ENCODE data around the gene ZNF521.

ZNF521 gene

DNA sequence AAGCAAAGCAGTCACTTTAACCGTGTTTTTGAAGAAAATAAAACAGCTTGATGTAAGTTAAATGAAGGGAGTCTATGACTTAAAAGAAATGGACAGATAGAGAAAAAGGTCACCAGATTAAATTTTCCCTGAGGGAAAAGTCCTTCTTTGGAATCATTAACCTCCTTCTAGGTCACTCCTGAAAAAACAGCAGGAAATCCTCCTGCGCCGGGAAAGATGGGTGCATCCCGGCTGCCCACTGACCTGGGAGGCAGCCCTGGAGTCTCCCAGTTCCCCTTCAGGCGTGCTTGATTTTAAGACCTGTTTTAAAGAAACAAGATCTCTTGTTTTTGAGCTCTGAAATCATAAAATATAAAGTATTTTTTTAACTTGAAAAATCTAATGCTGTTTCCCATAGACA is 18.4 kb upstream of the ZNF521 start:
- Histone ChIP-seq H3K27ac (ENCODE audit: low read depth, low read length) (no peak overlapping the region), H3K18ac (ENCODE audit: low read length) (no peak overlapping the region), H3K79me1 (ENCODE audit: low read length) (peaks cover 7% of the 10 kb centered on the region), H2BK12ac (ENCODE audit: low read length) (no peak overlapping the region), H3K4me2 (ENCODE audit: low read length) (no peak overlapping the region), H3K27me3 (ENCODE audit: insufficient read depth, low read length) (no peaks in the 10 kb centered on the region), H4K8ac (ENCODE audit: low read depth, low read length) (no peak overlapping the region), H3K4ac (ENCODE audit: low read depth, low read length) (no peak overlapping the region), H2BK120ac (ENCODE audit: insufficient read depth, low read length, poor library complexity) (no peak overlapping the region), H3K79me2 (ENCODE audit: control insufficient read depth, insufficient read depth, low read length, poor library complexity) (no peaks in the 10 kb centered on the region), H2AFZ (ENCODE audit: insufficient read depth, low read length, poor library complexity) (no peak overlapping the region), H3K36me3 (ENCODE audit: control insufficient read depth in 1 of 2, insufficient read depth in 2 of 2, low read length in 2 of 2) (no peaks in the 10 kb centered on the region), H3K9me3 (ENCODE audit: insufficient read depth, low read depth, low read length) (no peaks in the 10 kb centered on the region), H4K12ac (ENCODE audit: low read depth, low read length) (no peak overlapping the region), H2AK5ac (ENCODE audit: low read length) (no peak overlapping the region), H3K9ac (ENCODE audit: low read length) (no peak overlapping the region), H4K91ac (ENCODE audit: low read depth, low read length) (no peak overlapping the region), H3K4me3 (ENCODE audit: low read depth, low read length) (no peak overlapping the region), H3K23ac (ENCODE audit: low read length) (no peak overlapping the region), H3K14ac (ENCODE audit: low read length) (no peak overlapping the region), H3K4me1 (ENCODE audit: control insufficient read depth in 1 of 2, insufficient read depth in 2 of 2, low read length in 2 of 2) (peaks cover 0 to 4% of the 10 kb centered on the region in 2 experiments), H2BK5ac (ENCODE audit: low read depth, low read length, poor library complexity) (no peak overlapping the region)
- no CpG with 5 or more reads among the region's 5 CpGs for WGBS (ENCODE audit: extremely low coverage, insufficient coverage, insufficient read length)
- DNase-seq: no peak

DNA sequence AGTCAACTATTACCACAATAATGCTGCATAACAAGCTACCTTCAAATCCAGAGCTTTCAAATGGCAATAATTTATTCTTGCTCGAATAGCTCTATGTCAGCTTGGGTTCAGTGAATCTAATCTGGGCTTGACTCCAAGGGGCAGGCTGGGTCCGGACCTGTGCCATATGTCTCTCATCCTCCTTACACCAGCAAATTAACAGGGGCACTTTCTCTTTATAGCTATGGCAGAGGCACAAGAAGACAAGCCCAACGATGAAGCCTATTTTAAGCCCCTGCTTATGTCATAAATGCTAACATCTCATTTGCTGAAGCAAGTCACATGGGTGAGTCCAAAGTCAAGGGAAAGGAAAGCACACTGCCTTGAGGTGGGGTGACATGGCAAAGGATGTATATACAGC is 13.3 kb upstream of the ZNF521 start:
- DNase-seq: no peak

DNA sequence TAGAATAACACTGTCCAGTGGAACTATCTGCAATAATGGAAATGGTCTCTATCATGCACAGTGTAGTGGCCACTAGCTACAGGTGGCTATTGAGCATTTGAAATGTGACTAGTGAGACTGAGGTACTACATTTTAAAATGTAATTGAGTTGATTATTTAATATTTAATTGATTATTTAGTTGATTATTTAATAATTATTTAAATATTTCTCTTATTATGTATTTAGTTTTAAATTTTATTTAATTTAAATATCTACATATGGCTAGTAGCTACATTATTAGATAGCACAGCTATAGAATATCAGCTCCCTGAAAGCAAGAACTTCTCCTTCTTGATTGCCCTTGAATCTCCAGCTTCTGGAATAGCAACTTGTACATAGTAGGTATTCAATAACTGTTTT is 12.8 kb upstream of the ZNF521 start:
- H4K12ac ChIP-seq (ENCODE audit: low read depth, low read length): no peak overlapping the region
- no peak overlapping the region for H3K23ac ChIP-seq (ENCODE audit: low read length)
- no peak overlapping the region for H3K9ac ChIP-seq (ENCODE audit: low read length)
- H3K14ac ChIP-seq (ENCODE audit: low read length): no peak overlapping the region
- no peak overlapping the region for H2BK5ac ChIP-seq (ENCODE audit: low read depth, low read length, poor library complexity)
- H3K9me3 ChIP-seq (ENCODE audit: insufficient read depth, low read depth, low read length): no peaks in the 10 kb centered on the region
- no peak overlapping the region for H2AFZ ChIP-seq (ENCODE audit: insufficient read depth, low read length, poor library complexity)
- no peak overlapping the region for H2BK120ac ChIP-seq (ENCODE audit: insufficient read depth, low read length, poor library complexity)
- H3K79me2 ChIP-seq (ENCODE audit: control insufficient read depth, insufficient read depth, low read length, poor library complexity): no peaks in the 10 kb centered on the region
- no peak overlapping the region for H4K91ac ChIP-seq (ENCODE audit: low read depth, low read length)
- H2BK12ac ChIP-seq (ENCODE audit: low read length): no peak overlapping the region
- no peak overlapping the region for H3K4me3 ChIP-seq (ENCODE audit: low read depth, low read length)
- no peak overlapping the region for H3K27ac ChIP-seq (ENCODE audit: low read depth, low read length)
- no peak overlapping the region for H3K18ac ChIP-seq (ENCODE audit: low read length)
- no peak overlapping the region for H3K4ac ChIP-seq (ENCODE audit: low read depth, low read length)
- H3K36me3 ChIP-seq (ENCODE audit: control insufficient read depth in 1 of 2, insufficient read depth in 2 of 2, low read length in 2 of 2): no peaks in the 10 kb centered on the region
- DNase-seq: no peak
- H3K79me1 ChIP-seq (ENCODE audit: low read length): peaks cover 2% of the 10 kb centered on the region
- H3K4me1 ChIP-seq (ENCODE audit: control insufficient read depth in 1 of 2, insufficient read depth in 2 of 2, low read length in 2 of 2): peaks cover 0 to 2% of the 10 kb centered on the region in 2 experiments
- H4K8ac ChIP-seq (ENCODE audit: low read depth, low read length): no peak overlapping the region
- H3K4me2 ChIP-seq (ENCODE audit: low read length): no peak overlapping the region
- H2AK5ac ChIP-seq (ENCODE audit: low read length): no peak overlapping the region
- no peaks in the 10 kb centered on the region for H3K27me3 ChIP-seq (ENCODE audit: insufficient read depth, low read length)

More for the DNA sequence above, 13.3 kb upstream of the ZNF521 start:
- H2BK5ac ChIP-seq (ENCODE audit: low read depth, low read length, poor library complexity): no peak overlapping the region
- no peak overlapping the region for H3K23ac ChIP-seq (ENCODE audit: low read length)
- H3K79me1 ChIP-seq (ENCODE audit: low read length): peaks cover 2% of the 10 kb centered on the region
- no CpG with 5 or more reads among the region's 3 CpGs for WGBS (ENCODE audit: extremely low coverage, insufficient coverage, insufficient read length)
- peak overlapping the region; percentile 54 for H4K91ac ChIP-seq (ENCODE audit: low read depth, low read length)
- no peak overlapping the region for H3K4me3 ChIP-seq (ENCODE audit: low read depth, low read length)
- peak overlapping the region; percentile 58 for H2BK12ac ChIP-seq (ENCODE audit: low read length)
- no peak overlapping the region for H3K9ac ChIP-seq (ENCODE audit: low read length)
- H3K27me3 ChIP-seq (ENCODE audit: insufficient read depth, low read length): no peaks in the 10 kb centered on the region
- no peaks in the 10 kb centered on the region for H3K9me3 ChIP-seq (ENCODE audit: insufficient read depth, low read depth, low read length)
- H4K8ac ChIP-seq (ENCODE audit: low read depth, low read length): no peak overlapping the region
- peaks cover 0 to 2% of the 10 kb centered on the region in 2 experiments for H3K4me1 ChIP-seq (ENCODE audit: control insufficient read depth in 1 of 2, insufficient read depth in 2 of 2, low read length in 2 of 2)
- H3K4me2 ChIP-seq (ENCODE audit: low read length): no peak overlapping the region
- no peak overlapping the region for H2AFZ ChIP-seq (ENCODE audit: insufficient read depth, low read length, poor library complexity)
- H2AK5ac ChIP-seq (ENCODE audit: low read length): no peak overlapping the region
- H3K27ac ChIP-seq (ENCODE audit: low read depth, low read length): no peak overlapping the region
- no peak overlapping the region for H2BK120ac ChIP-seq (ENCODE audit: insufficient read depth, low read length, poor library complexity)
- H3K18ac ChIP-seq (ENCODE audit: low read length): no peak overlapping the region
- H3K36me3 ChIP-seq (ENCODE audit: control insufficient read depth in 1 of 2, insufficient read depth in 2 of 2, low read length in 2 of 2): no peaks in the 10 kb centered on the region
- no peak overlapping the region for H4K12ac ChIP-seq (ENCODE audit: low read depth, low read length)
- H3K14ac ChIP-seq (ENCODE audit: low read length): no peak overlapping the region
- no peak overlapping the region for H3K4ac ChIP-seq (ENCODE audit: low read depth, low read length)
- H3K79me2 ChIP-seq (ENCODE audit: control insufficient read depth, insufficient read depth, low read length, poor library complexity): no peaks in the 10 kb centered on the region

DNA sequence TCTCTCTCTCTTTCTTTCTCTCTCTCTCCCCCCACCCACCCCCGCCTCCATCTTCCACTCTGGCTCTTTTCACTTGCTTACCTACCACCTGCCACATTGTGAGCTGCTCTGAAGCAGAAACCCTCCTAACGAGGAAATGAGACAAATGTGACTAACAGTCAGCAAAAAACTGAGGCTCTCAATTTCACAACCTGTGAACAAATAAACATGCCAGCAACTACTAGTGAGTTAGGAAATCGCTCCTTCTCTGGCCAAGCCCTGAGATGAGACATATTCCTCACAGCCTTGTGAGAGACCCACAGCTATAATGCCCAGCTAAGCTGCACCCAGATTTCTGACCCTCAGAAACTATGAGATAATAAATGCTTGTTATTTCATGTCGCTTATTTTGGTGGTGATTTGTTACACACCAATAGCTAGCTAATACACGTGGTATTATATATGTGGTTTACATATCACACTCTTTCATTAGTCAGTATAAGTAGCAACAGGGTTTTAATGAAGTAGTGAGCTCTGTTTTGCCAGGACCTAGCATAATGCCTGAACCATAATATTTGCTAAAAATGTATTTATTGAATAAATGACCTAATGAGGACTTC is 8.4 kb upstream of the ZNF521 start:
- no peak overlapping the region for H2AFZ ChIP-seq (ENCODE audit: insufficient read depth, low read length, poor library complexity)
- no peak overlapping the region for H4K91ac ChIP-seq (ENCODE audit: low read depth, low read length)
- H3K4ac ChIP-seq (ENCODE audit: low read depth, low read length): no peak overlapping the region
- WGBS (ENCODE audit: extremely low coverage, insufficient coverage, insufficient read length): 91% methylated on average over 1 of the region's 5 CpGs
- no peak overlapping the region for H2BK5ac ChIP-seq (ENCODE audit: low read depth, low read length, poor library complexity)
- H2BK12ac ChIP-seq (ENCODE audit: low read length): no peak overlapping the region
- H4K12ac ChIP-seq (ENCODE audit: low read depth, low read length): no peak overlapping the region
- no peaks in the 10 kb centered on the region for H3K9me3 ChIP-seq (ENCODE audit: insufficient read depth, low read depth, low read length)
- no peak overlapping the region for H3K4me3 ChIP-seq (ENCODE audit: low read depth, low read length)
- peaks cover 2% of the 10 kb centered on the region for H3K79me1 ChIP-seq (ENCODE audit: low read length)
- no peaks in the 10 kb centered on the region for H3K27me3 ChIP-seq (ENCODE audit: insufficient read depth, low read length)
- no peak overlapping the region for H2AK5ac ChIP-seq (ENCODE audit: low read length)
- H3K9ac ChIP-seq (ENCODE audit: low read length): no peak overlapping the region
- H3K14ac ChIP-seq (ENCODE audit: low read length): no peak overlapping the region
- H4K8ac ChIP-seq (ENCODE audit: low read depth, low read length): no peak overlapping the region
- peaks cover 0 to 2% of the 10 kb centered on the region in 2 experiments for H3K4me1 ChIP-seq (ENCODE audit: control insufficient read depth in 1 of 2, insufficient read depth in 2 of 2, low read length in 2 of 2)
- DNase-seq: peak in 1 of 2 donors; percentile 5
- H3K18ac ChIP-seq (ENCODE audit: low read length): no peak overlapping the region
- no peak overlapping the region for H3K4me2 ChIP-seq (ENCODE audit: low read length)
- H2BK120ac ChIP-seq (ENCODE audit: insufficient read depth, low read length, poor library complexity): no peak overlapping the region
- H3K79me2 ChIP-seq (ENCODE audit: control insufficient read depth, insufficient read depth, low read length, poor library complexity): no peaks in the 10 kb centered on the region
- H3K23ac ChIP-seq (ENCODE audit: low read length): no peak overlapping the region
- H3K36me3 ChIP-seq (ENCODE audit: control insufficient read depth in 1 of 2, insufficient read depth in 2 of 2, low read length in 2 of 2): no peaks in the 10 kb centered on the region
- no peak overlapping the region for H3K27ac ChIP-seq (ENCODE audit: low read depth, low read length)
